Activated naive CD4-positive, alpha-beta T cell treated with anti-CD3 and anti-CD28 coated beads, Interleukin-2, amount 50 U/mL, for 24 hours (primary cell): Measurements from ENCODE around the gene DMTF1.
A peak's percentile ranks its signal among the peaks of the same experiment; 100 is the strongest.

Experiments used
- H3K27ac Mint-ChIP-seq: one replicate; pipeline ENCODE4 v1.8.0; 2021; ENCODE audit warnings: mild to moderate bottlenecking, mixed read lengths
- H3K27me3 Mint-ChIP-seq: one replicate; pipeline ENCODE4 v1.8.0; 2021; ENCODE audit warnings: mixed read lengths
- H3K36me3 Mint-ChIP-seq: one replicate; pipeline ENCODE4 v1.8.0; 2021; ENCODE audit warnings: mixed read lengths
- H3K4me1 Mint-ChIP-seq: one replicate; pipeline ENCODE4 v1.8.0; 2021; ENCODE audit warnings: mixed read lengths
- H3K4me3 Mint-ChIP-seq: one replicate; pipeline ENCODE4 v1.8.0; 2021; ENCODE audit warnings: mild to moderate bottlenecking, mixed read lengths
- H3K9me3 Mint-ChIP-seq: one replicate; pipeline ENCODE4 v1.8.0; 2021; ENCODE audit warnings: mixed read lengths

DMTF1 gene

DNA sequence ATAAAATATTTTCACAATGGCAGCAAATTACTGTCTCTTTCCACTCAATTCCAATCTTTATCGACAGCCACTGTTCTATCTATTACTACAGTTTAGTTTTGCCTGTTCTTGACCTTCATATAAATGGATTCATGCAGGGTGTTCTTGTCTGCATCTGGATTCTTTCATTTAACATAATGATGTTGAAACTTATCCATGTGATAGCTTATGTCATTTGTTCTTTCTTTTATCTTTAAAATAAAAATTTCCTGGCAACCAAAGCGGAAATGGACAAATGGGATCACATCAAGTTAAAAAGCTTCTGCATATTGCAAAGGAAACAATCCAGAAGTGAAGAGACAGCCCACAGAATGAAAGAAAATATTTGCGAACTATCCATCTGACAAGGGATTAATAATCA, 20.5 kb upstream of the DMTF1 start:
- H3K27ac Mint-ChIP-seq, result no peak overlapping the region
- no peaks in the 10 kb centered on the region for H3K9me3 Mint-ChIP-seq
- H3K4me3 Mint-ChIP-seq, result no peak overlapping the region
- H3K36me3 Mint-ChIP-seq, result no peaks in the 10 kb centered on the region
- peaks cover 1% of the 10 kb centered on the region for H3K27me3 Mint-ChIP-seq
- H3K4me1 Mint-ChIP-seq, result no peaks in the 10 kb centered on the region

DNA sequence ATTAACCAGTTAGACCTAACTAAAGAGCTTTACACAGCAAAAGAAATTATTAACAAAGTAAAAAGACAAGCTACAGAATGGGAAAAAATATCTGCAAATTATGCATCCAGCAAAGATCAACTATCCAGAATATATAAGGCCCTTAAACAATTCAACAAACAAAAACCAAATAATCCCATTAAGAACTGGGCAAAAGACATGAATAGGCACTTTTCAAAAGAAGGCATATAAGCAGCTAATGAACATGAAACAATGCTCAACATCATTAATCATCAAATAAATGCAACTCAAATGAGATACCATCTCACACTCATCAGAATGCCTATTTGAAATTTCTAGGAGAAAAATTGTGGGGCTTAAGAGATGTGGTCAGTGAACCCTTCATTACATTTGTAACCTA, 15.0 kb upstream of the DMTF1 start:
- Mint-ChIP-seq H3K4me1 (no peaks in the 10 kb centered on the region), H3K27me3 (peaks cover 9% of the 10 kb centered on the region), H3K27ac (no peak overlapping the region), H3K36me3 (peaks cover 2% of the 10 kb centered on the region), H3K9me3 (no peaks in the 10 kb centered on the region), H3K4me3 (no peak overlapping the region)

GRCh38 chr7:87139514-87139913, 12.7 kb upstream of the DMTF1 start:
- Mint-ChIP-seq H3K27me3 (peaks cover 8% of the 10 kb centered on the region), H3K4me3 (no peak overlapping the region), H3K9me3 (no peaks in the 10 kb centered on the region), H3K27ac (no peak overlapping the region), H3K36me3 (peaks cover 2% of the 10 kb centered on the region), H3K4me1 (no peaks in the 10 kb centered on the region)

GRCh38 chr7:87140271-87140748, 11.9 kb upstream of the DMTF1 start:
- no peaks in the 10 kb centered on the region for H3K9me3 Mint-ChIP-seq
- no peak overlapping the region for H3K4me3 Mint-ChIP-seq
- peaks cover 8% of the 10 kb centered on the region for H3K27me3 Mint-ChIP-seq
- peaks cover 2% of the 10 kb centered on the region for H3K36me3 Mint-ChIP-seq
- H3K27ac Mint-ChIP-seq, result no peak overlapping the region
- no peaks in the 10 kb centered on the region for H3K4me1 Mint-ChIP-seq

DNA sequence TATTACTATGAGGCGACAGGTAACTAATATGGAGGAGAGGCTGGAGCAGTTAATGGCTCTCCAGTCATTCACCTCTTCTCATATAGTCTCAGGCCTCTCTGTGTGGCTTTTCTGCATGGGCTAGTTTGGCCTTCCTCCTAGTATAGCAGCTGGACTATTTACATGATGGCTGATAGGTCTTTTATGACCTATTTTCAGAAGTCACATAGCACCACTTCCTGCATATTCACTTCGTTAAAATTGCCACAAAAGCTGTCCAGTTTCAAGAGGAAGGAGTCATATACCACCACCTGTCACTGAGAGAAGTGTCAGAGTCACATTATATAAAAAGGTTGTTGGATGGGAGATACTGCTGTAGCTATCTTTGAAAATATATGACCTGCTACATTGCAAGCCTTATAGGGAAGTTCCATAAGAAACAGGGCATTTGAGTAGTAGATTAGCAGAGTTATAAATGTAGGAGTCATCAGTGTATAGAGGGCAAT, 8.0 kb upstream of the DMTF1 start:
- Mint-ChIP-seq H3K27me3 (no peaks in the 10 kb centered on the region), H3K36me3 (no peaks in the 10 kb centered on the region), H3K9me3 (no peaks in the 10 kb centered on the region)

DNA sequence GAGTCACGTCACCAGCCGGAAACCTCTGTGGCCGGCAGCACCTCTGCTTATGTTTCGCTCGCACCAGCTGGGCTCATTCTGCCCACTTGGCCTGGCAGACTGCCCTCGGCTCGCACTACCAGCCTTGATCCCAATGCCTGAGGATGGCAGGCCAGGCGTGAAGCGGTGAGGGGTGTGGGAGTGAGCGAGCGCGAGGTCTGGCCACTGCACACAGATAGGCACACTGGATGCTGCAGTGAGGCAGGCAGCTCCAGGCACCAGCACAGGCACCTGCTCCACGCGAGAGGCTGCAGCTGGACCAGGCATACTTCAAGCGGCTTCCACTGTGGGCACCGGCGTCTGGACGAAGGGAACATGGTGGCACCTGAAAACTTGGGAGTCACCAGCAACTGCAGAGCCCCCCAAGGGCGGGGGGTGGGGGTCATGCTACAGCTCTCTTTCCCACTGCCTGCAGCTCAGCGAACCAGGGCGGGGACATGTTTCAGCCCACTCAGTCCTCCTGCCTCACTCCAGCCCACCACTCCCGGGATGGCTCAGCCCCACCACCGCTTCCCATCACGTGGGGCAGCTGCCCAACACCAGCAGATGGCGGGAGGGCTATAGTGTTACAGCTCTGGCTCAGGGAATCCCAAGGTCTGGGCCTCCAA, 5.4 kb upstream of the DMTF1 start:
- H3K4me3 Mint-ChIP-seq, result no peak overlapping the region
- H3K9me3 Mint-ChIP-seq, result no peaks in the 10 kb centered on the region
- no peaks in the 10 kb centered on the region for H3K36me3 Mint-ChIP-seq
- peaks cover 3% of the 10 kb centered on the region for H3K4me1 Mint-ChIP-seq
- no peaks in the 10 kb centered on the region for H3K27me3 Mint-ChIP-seq
- H3K27ac Mint-ChIP-seq, result no peak overlapping the region

More for the DNA sequence above, 8.0 kb upstream of the DMTF1 start:
- H3K27ac Mint-ChIP-seq, result no peak overlapping the region
- H3K4me3 Mint-ChIP-seq, result no peak overlapping the region
- H3K4me1 Mint-ChIP-seq, result no peaks in the 10 kb centered on the region

GRCh38 chr7:87147500-87147899, 4.8 kb upstream of the DMTF1 start:
- Mint-ChIP-seq H3K4me3 (no peak overlapping the region), H3K36me3 (no peaks in the 10 kb centered on the region), H3K27me3 (no peaks in the 10 kb centered on the region), H3K27ac (no peak overlapping the region), H3K9me3 (no peaks in the 10 kb centered on the region), H3K4me1 (peaks cover 3% of the 10 kb centered on the region)

GRCh38 chr7:87148332-87148955, 3.8 kb upstream of the DMTF1 start:
- Mint-ChIP-seq H3K27ac (no peak overlapping the region), H3K27me3 (no peaks in the 10 kb centered on the region), H3K9me3 (no peaks in the 10 kb centered on the region), H3K36me3 (peaks cover 1% of the 10 kb centered on the region), H3K4me3 (no peak overlapping the region), H3K4me1 (peaks cover 7% of the 10 kb centered on the region)

GRCh38 chr7:87151002-87151728, 1.1 kb upstream of the DMTF1 start:
- H3K36me3 Mint-ChIP-seq, result peaks cover 3% of the 10 kb centered on the region
- H3K4me1 Mint-ChIP-seq, result peaks cover 30% of the 10 kb centered on the region
- no peaks in the 10 kb centered on the region for H3K27me3 Mint-ChIP-seq
- H3K27ac Mint-ChIP-seq, result peak overlapping the region; percentile 99
- H3K9me3 Mint-ChIP-seq, result no peaks in the 10 kb centered on the region
- H3K4me3 Mint-ChIP-seq, result peak overlapping the region; percentile 96

DNA sequence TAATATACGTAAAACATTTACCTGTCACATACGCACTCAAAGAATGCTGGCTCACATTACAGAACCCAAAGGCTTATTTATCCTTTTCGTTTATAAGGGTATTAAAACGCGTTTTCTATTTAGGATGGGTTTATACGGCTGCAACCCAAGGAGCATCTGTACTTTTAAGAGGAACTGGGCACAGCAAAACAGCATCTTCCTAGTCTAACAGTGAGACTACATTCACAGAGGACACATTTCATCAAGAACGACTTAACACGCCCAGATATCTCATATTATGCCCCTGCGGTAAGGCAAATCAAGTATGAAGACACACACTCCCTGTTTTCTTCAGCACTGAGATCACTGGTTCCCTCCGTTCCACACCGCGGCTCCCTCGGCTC, 533 bp upstream of the DMTF1 start:
- Mint-ChIP-seq H3K27ac (peak overlapping the region; percentile 99), H3K4me3 (peak overlapping the region; percentile 96)

DNA sequence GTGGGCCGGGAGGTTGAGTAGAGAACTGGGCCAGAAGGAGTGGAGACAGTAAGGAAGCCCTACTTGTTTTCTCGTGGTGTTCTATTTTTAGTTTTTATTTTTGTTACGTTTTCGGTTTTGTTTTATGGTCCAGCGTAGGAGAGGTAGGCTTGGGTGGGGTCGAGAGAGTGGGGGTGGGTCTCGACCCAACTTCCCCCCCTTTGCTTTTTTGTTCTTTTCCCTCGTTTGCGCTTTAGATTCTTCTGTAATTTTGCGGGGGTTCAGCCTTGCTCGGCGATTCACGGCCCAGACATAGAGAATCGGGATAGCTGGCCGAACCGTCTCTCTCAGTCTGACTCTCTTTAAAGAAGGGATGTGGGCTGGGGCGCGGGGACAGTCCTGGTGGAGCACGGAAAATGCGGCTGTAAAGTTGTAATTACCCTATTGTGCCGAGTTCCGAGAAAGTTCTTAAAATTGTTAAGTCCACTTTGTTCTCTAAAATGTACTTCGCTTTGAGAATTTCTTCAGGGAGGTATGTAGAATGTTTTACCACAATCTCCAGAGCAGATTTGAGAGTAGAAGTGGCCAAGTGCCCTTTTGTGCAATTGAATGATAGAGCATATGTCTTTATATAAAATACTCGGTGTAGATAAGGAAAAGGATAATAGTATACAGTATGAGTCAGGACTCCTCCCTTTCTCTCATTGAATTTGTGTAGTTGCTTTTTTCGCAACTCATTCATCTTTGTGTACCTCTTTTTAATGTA, 816 bp downstream of the DMTF1 start:
- Mint-ChIP-seq H3K4me1 (peaks cover 49% of the 10 kb centered on the region), H3K36me3 (peaks cover 3% of the 10 kb centered on the region)

More for the DNA sequence above, 533 bp upstream of the DMTF1 start:
- Mint-ChIP-seq H3K27me3 (no peaks in the 10 kb centered on the region), H3K36me3 (peaks cover 3% of the 10 kb centered on the region), H3K4me1 (peaks cover 35% of the 10 kb centered on the region), H3K9me3 (no peaks in the 10 kb centered on the region)

DNA sequence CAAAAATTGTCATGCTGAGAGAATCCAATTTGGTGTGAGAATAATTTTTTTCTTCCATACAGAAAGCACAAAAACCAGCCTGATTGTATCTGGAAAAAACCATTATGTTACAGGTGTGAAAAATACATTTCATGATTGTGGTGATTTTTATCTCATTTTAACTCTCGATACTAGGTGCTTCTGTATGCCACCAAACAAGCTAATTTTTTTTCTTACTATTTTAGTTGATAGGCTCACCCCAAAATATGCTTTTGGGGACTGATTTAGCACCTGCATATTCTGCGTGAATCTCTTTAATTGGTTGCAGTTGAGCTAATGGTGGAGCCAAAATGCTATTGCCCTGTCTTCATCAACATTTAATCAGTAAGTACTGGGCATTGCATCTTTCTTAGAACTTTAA, 1.9 kb downstream of the DMTF1 start:
- Mint-ChIP-seq H3K27me3 (no peaks in the 10 kb centered on the region), H3K4me1 (peaks cover 57% of the 10 kb centered on the region), H3K9me3 (no peaks in the 10 kb centered on the region), H3K27ac (peak overlapping the region; percentile 32), H3K4me3 (peak overlapping the region; percentile 96), H3K36me3 (peaks cover 3% of the 10 kb centered on the region)

More for the DNA sequence above, 816 bp downstream of the DMTF1 start:
- H3K27ac Mint-ChIP-seq, result peak overlapping the region; percentile 94
- peak overlapping the region; percentile 96 for H3K4me3 Mint-ChIP-seq
- H3K27me3 Mint-ChIP-seq, result no peaks in the 10 kb centered on the region
- no peaks in the 10 kb centered on the region for H3K9me3 Mint-ChIP-seq

DNA sequence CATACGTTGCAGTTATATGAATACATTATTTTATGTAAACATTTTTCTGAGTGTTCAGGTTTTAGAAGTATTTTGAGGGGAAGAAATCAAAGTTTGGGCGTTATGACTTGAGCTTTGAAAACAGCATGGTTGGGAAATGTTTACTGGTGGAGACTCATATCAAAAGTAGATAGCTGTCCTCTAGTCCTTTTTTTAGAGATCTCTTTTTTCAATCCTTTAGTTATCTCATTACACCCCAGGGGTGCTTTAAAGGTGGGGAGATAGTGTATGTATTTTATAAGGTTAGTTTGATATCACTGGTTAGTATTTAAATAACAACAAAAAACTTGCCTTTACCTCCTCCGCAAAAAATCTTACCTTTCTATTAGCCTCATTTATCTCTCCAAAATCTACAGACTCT, 2.3 kb downstream of the DMTF1 start:
- Mint-ChIP-seq H3K27ac (peak overlapping the region; percentile 75), H3K27me3 (no peaks in the 10 kb centered on the region), H3K4me1 (peaks cover 61% of the 10 kb centered on the region), H3K9me3 (no peaks in the 10 kb centered on the region), H3K4me3 (peak overlapping the region; percentile 96), H3K36me3 (peaks cover 3% of the 10 kb centered on the region)

- Mint-ChIP-seq H3K4me1 (peaks cover 70% of the 10 kb centered on the region), H3K27ac (no peak overlapping the region), H3K4me3 (peak overlapping the region; percentile 69), H3K36me3 (peaks cover 6% of the 10 kb centered on the region), H3K9me3 (no peaks in the 10 kb centered on the region), H3K27me3 (no peaks in the 10 kb centered on the region)
Measured at GRCh38 chr7:87155788-87156187, 3.5 kb downstream of the DMTF1 start.

- H3K4me1 Mint-ChIP-seq, result peaks cover 68% of the 10 kb centered on the region
- H3K36me3 Mint-ChIP-seq, result peaks cover 6% of the 10 kb centered on the region
- H3K27ac Mint-ChIP-seq, result no peak overlapping the region
- no peaks in the 10 kb centered on the region for H3K27me3 Mint-ChIP-seq
- H3K9me3 Mint-ChIP-seq, result no peaks in the 10 kb centered on the region
- no peak overlapping the region for H3K4me3 Mint-ChIP-seq
Measured at GRCh38 chr7:87156709-87157108, 4.5 kb downstream of the DMTF1 start.
